ENCODE results near the gene RBM34. TPM values are rescaled to one million over a fixed set of nuclear protein-coding genes. Genes with fewer than 3 reads are reported as not detected.
A peak's percentile ranks its signal among the peaks of the same experiment; 100 is the strongest.

The RBM34 gene
- total RNA-seq, 2 donors from 2014 or later = 13.2 to 26.2 TPM

DNA sequence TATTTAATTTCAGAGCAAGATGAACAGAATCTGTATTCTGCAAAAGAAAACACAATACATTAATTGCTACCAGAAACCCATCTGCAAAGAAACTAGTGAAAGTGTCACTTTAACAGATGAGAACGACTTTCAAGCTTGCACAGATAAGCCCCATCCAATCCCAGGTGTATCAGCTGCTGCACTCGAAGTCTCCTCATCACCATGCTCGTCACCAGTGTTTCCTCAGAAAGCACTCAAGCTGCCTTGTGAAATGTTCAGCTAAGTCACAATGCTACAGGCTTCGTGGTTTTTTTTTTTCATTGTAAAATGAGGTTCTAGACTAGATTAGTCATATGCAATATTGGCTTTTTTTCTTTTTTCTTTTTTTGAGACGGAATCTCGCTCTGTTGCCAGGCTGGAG, 29.1 kb downstream of the RBM34 start:
- no peak overlapping the region for H3K4me3 ChIP-seq
- H3K27me3 ChIP-seq = no peaks in the 10 kb centered on the region
- peaks cover 0 to 12% of the 10 kb centered on the region in 2 donors for H3K36me3 ChIP-seq (replicated peaks in 1 of 2; ENCODE audit: insufficient read depth in 1 of 2, low read depth in 2 of 2)
- no peak for ATAC-seq
- H3K27ac ChIP-seq = no peak overlapping the region
- H3K9me3 ChIP-seq = no peaks in the 10 kb centered on the region
- 69 to 71% methylated on average over 6 of the region's 6 CpGs for WGBS, 2 donors
- peaks cover 10% of the 10 kb centered on the region for H3K4me1 ChIP-seq
- no peak for DNase-seq
- intact Hi-C loops (cut with DNase I) = no loop called here
- no peak for TF ChIP-seq POLR2A (IDR thresholded peaks at IDR 0.05)
- TF ChIP-seq, protein P1, sequence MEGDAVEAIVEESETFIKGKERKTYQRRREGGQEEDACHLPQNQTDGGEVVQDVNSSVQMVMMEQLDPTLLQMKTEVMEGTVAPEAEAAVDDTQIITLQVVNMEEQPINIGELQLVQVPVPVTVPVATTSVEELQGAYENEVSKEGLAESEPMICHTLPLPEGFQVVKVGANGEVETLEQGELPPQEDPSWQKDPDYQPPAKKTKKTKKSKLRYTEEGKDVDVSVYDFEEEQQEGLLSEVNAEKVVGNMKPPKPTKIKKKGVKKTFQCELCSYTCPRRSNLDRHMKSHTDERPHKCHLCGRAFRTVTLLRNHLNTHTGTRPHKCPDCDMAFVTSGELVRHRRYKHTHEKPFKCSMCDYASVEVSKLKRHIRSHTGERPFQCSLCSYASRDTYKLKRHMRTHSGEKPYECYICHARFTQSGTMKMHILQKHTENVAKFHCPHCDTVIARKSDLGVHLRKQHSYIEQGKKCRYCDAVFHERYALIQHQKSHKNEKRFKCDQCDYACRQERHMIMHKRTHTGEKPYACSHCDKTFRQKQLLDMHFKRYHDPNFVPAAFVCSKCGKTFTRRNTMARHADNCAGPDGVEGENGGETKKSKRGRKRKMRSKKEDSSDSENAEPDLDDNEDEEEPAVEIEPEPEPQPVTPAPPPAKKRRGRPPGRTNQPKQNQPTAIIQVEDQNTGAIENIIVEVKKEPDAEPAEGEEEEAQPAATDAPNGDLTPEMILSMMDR (IDR thresholded peaks at IDR 0.05) = no peak

DNA sequence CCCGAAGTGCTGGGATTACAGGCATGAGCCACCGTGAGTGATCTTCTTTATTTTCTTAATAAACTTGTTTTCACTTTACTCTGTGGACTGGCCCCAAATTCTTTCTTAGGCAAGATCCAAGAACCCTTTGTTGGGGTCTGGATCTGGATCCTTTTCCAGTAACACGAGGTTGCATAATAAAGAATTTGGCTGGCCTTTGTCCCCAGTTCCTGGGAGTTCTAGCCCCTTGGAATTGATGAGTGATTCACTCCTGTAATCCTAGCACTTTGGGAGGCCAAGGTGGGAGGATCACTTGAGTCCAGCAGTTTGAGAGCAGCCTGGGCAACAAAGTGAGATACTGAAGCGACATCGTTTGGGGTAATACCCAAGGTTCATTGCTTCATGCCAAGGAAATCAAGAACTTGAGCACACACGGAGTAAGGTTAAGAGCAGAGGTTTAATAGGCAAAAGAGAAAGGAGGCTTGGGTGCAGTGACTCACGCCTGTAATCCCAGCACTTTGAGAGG, 30.2 kb downstream of the RBM34 start:
- TF ChIP-seq, protein P1 (IDR thresholded peaks at IDR 0.05) = no peak
- no peak for TF ChIP-seq POLR2A (IDR thresholded peaks at IDR 0.05)
- WGBS, 2 donors = 86% methylated on average over 6 to 7 of the region's 7 CpGs
- H3K9me3 ChIP-seq = no peaks in the 10 kb centered on the region
- H3K36me3 ChIP-seq (replicated peaks in 1 of 2; ENCODE audit: insufficient read depth in 1 of 2, low read depth in 2 of 2) = peaks cover 0 to 10% of the 10 kb centered on the region in 2 donors
- peaks cover 20% of the 10 kb centered on the region for H3K4me1 ChIP-seq
- no peak overlapping the region for H3K4me3 ChIP-seq
- H3K27ac ChIP-seq = no peak overlapping the region
- DNase-seq (no peak), ATAC-seq (no peak)
- no peaks in the 10 kb centered on the region for H3K27me3 ChIP-seq
- intact Hi-C loops (cut with DNase I) = no loop called here

DNA sequence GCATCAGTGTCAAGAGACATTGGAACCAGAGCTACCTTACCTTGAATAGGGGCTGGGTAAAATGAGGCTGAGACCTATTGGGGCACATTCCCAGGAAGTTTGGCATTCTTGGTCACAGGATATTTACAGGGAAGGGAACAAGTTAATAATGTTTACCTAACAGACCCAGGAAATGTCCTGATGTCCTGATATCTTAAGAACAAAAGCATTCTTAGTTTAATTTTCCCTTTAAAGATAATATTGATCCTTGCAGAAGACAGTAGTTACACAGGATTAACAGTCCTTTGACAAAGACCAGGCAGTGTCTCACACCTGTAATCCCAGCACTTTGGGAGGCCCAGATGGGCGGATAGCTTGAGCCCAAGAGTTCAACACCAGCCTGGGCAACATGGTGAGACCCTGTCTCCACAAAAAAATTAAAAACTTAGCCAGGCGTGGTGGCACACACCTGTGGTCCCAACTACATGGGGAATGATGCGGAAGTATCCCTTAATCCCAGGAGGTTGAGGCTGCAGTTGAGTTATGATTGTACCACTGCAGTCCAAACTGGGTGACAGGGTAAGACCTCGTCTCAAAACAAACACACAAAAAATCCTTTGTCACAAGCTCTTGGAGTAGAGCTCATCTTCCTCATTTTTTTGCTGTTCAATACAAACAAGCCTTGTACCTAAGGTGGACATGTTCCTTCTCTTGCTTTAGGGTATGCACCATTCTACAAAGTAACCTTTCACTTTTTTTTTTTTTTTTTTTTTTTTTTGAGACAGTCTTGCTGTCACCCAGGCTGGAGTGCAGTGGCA, 31.1 kb downstream of the RBM34 start:
- no peak overlapping the region for H3K27ac ChIP-seq

DNA sequence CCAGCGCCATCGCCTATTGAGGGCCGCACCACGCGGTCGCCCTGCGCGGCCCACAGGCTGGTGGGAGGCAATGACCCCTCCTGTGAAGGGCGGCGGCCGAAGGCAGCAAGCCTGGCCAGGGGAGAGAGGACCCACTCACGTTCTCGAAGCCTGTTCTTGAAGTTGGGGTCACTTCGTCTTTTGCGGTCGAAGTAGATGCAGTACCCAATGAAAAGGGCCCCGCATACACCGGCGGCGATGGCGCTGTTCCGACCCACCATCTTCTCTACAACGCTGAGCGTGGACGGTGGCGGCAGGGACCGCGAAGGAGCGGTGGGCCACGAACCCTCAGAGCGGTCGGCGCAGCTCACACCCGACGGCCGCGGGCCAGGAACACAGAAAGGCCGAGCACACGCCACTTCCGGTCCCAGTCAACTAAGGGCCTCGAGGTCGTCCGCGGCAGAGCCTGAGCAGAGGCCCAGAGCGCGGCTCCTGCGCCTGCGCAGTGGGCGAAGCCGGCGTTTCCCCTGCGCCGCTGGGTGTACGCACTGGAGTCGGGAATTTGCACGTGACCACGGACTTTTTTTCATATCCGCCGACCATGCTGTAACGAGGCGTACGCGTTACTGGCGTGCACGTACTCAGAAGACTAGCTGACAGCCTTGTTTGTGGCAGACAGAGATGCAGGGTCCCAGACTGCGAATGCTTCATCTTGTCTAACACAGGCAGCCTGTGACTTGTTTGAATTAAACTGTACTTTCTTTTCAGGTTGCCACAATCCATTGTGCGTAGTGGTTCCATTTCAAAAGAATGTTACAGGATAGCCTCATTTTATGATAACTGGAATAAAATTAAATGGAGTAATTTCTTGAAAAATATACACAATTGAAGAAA, 32.4 kb downstream of the RBM34 start, which contains the start of gene TOMM20:
Gene TOMM20, minus strand, starts transcription at position 382 of the 873 bp plus-strand sequence. Its CDS starts 122 bp downstream, at position 260.
- Histone ChIP-seq H3K4me1 (peaks cover 20% of the 10 kb centered on the region), H3K9me3 (no peaks in the 10 kb centered on the region), H3K27me3 (no peaks in the 10 kb centered on the region), H3K27ac (peak within 1 kb of the TSS; percentile 55 to 92 (median 80)), H3K4me3 (peak within 1 kb of the TSS; percentile 81 to 88), H3K36me3 (replicated peaks in 1 of 2; ENCODE audit: insufficient read depth in 1 of 2, low read depth in 2 of 2) (no peaks in the 10 kb centered on the region)
- DNase-seq (peak; percentile 95 to 98 (median 98)), ATAC-seq (peak; percentile 100)
- TF ChIP-seq, protein P1 (IDR thresholded peaks at IDR 0.05) = no peak
- peak; percentile 69 to 91 (median 89) for TF ChIP-seq POLR2A (IDR thresholded peaks at IDR 0.05)
- intact Hi-C loops (cut with DNase I) = no loop called here
- WGBS, 2 donors = 1 to 3% methylated on average over 25 to 64 of the region's 67 CpGs

More for the DNA sequence above, 31.1 kb downstream of the RBM34 start:
- Histone ChIP-seq H3K9me3 (no peaks in the 10 kb centered on the region), H3K27me3 (no peaks in the 10 kb centered on the region), H3K4me3 (no peak overlapping the region), H3K4me1 (peaks cover 20% of the 10 kb centered on the region), H3K36me3 (replicated peaks in 1 of 2; ENCODE audit: insufficient read depth in 1 of 2, low read depth in 2 of 2) (peaks cover 0 to 4% of the 10 kb centered on the region in 2 donors)
- 89 to 93% methylated on average over 4 of the region's 4 CpGs for WGBS, 2 donors
- no peak for ATAC-seq
- no peak for DNase-seq
- TF ChIP-seq POLR2A (IDR thresholded peaks at IDR 0.05) = no peak
- TF ChIP-seq, protein P1 (IDR thresholded peaks at IDR 0.05) = no peak
- intact Hi-C loops (cut with DNase I) = no loop called here
